OCI-LY1 (cell line): ENCODE data around the gene KRT40.

Experiments
- EZH2 ChIP-seq: fragments of 200-600 bp; sonication (generic), shearing (Covaris generic); IDR thresholded peaks from 2 replicates; pipeline ENCODE4 v1.8.0; 2017; ENCODE audit warnings: borderline replicate concordance, mixed run types, mild to moderate bottlenecking, antibody characterized with exemption, low read length, moderate library complexity, mixed read lengths
- TF ChIP-seq, protein P1 (sequence below): fragments of 200-600 bp; sonication (generic), shearing (Covaris generic); IDR thresholded peaks from 2 replicates; pipeline ENCODE4 v1.5.1; 2017; ENCODE audit warnings: mild to moderate bottlenecking, antibody characterized with exemption, low read length, moderate library complexity, mixed read lengths

GRCh38 chr17:40966848-40967247 is 17.3 kb downstream of the KRT40 start, which contains the start of gene KRT39:
- TF ChIP-seq, protein P1, sequence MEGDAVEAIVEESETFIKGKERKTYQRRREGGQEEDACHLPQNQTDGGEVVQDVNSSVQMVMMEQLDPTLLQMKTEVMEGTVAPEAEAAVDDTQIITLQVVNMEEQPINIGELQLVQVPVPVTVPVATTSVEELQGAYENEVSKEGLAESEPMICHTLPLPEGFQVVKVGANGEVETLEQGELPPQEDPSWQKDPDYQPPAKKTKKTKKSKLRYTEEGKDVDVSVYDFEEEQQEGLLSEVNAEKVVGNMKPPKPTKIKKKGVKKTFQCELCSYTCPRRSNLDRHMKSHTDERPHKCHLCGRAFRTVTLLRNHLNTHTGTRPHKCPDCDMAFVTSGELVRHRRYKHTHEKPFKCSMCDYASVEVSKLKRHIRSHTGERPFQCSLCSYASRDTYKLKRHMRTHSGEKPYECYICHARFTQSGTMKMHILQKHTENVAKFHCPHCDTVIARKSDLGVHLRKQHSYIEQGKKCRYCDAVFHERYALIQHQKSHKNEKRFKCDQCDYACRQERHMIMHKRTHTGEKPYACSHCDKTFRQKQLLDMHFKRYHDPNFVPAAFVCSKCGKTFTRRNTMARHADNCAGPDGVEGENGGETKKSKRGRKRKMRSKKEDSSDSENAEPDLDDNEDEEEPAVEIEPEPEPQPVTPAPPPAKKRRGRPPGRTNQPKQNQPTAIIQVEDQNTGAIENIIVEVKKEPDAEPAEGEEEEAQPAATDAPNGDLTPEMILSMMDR: no peak
- TF ChIP-seq EZH2: no peak
